ENCODE results near the gene ARHGEF19. TPM values are rescaled to one million over a fixed set of nuclear protein-coding genes. Genes with fewer than 3 reads are reported as not detected.

ARHGEF19 gene
- total and polyA plus RNA-seq, 2 of the 13 experiments (the other 11 are each of a cell fraction or from before 2014, with no cell fraction given), result 1.7 to 1.8 TPM

GRCh38 chr1:16152481-16153087, 59.9 kb downstream of the ARHGEF19 start (continued):
- TF ChIP-seq ZMYM3 (CRISPR knock-in tag; IDR thresholded peaks at IDR 0.05), result no peak
- no peak for TF ChIP-seq ZNF746 (CRISPR knock-in tag; IDR thresholded peaks at IDR 0.05)
- no peak for TF ChIP-seq ZMAT3 (CRISPR knock-in tag; conservative IDR thresholded peaks at IDR 0.05)
- TF ChIP-seq ATF5 (CRISPR knock-in tag; IDR thresholded peaks at IDR 0.05; ENCODE audit: low read depth), result no peak
- no peak for TF ChIP-seq ZNF564 (CRISPR knock-in tag; IDR thresholded peaks at IDR 0.05)
- peak; percentile 97 for TF ChIP-seq TP53 (CRISPR knock-in tag; conservative IDR thresholded peaks at IDR 0.05)
- no peak for TF ChIP-seq FUBP1 (CRISPR knock-in tag; IDR thresholded peaks at IDR 0.05; ENCODE audit: borderline replicate concordance)
- no peak for TF ChIP-seq MEIS1 (CRISPR knock-in tag; IDR thresholded peaks at IDR 0.05; ENCODE audit: borderline replicate concordance)
- TF ChIP-seq POLR2AphosphoS2 (IDR thresholded peaks at IDR 0.05; ENCODE audit: low read depth, low read length), result no peak
- TF ChIP-seq RBFOX2 (IDR thresholded peaks at IDR 0.05; ENCODE audit: low read depth, low read length), result peak; percentile 55; the same call in 1 of the 2 replicates
- no peak for TF ChIP-seq ZNF850 (CRISPR knock-in tag; conservative IDR thresholded peaks at IDR 0.05)
- peak; percentile 18; the same call in 1 of the 2 replicates for TF ChIP-seq HOXA3 (CRISPR knock-in tag; IDR thresholded peaks at IDR 0.05)
- TF ChIP-seq IRF2 (CRISPR knock-in tag; IDR thresholded peaks at IDR 0.05), result no peak
- TF ChIP-seq SNAI1 (CRISPR knock-in tag; IDR thresholded peaks at IDR 0.05; ENCODE audit: borderline replicate concordance), result no peak
- no peak for TF ChIP-seq ZSCAN29 (CRISPR knock-in tag; conservative IDR thresholded peaks at IDR 0.05)
- no peak for TF ChIP-seq ZNF737 (CRISPR knock-in tag; IDR thresholded peaks at IDR 0.05; ENCODE audit: borderline replicate concordance)
- TF ChIP-seq ZNF142 (CRISPR knock-in tag; IDR thresholded peaks at IDR 0.05), result no peak
- TF ChIP-seq MTERF4 (CRISPR knock-in tag; IDR thresholded peaks at IDR 0.05), result 0 out of 2 replicates have a peak, but pooled peaks have one; percentile 38
- TF ChIP-seq EZH2 (conservative IDR thresholded peaks at IDR 0.05; ENCODE audit: low read depth, low read length), result no peak

All from HepG2 (cell line).